ENCODE data around the gene STIM1.
"Not testable (repeated sequence)": the region's sequence is repeated elsewhere in the genome, so short reads cannot be mapped to it uniquely, and the experiment has no call there.

The STIM1 gene

GRCh38 chr11:3857628-3858027 is 2.2 kb downstream of the STIM1 start:
- peak overlapping the region; percentile 89 to 93 for H3K4me3 ChIP-seq
- no peaks in the 10 kb centered on the region for H3K36me3 ChIP-seq
- DNase-seq, result no peak
- no peak for TF ChIP-seq CTCF (IDR thresholded peaks at IDR 0.05)
- intact Hi-C loops (cut with DNase I; ENCODE audit: low total_unique reads), result loop anchor here (5.0 kb wide), 1 partner anchor 90 kb away; no protein-coding TSS in a partner anchor
- H3K4me1 ChIP-seq, result peaks cover 0 to 62% (median 51%) of the 10 kb centered on the region in 4 donors
- H3K27ac ChIP-seq, result peak overlapping the region; percentile 9 to 98
- H3K27me3 ChIP-seq, result no peaks in the 10 kb centered on the region
- no peaks in the 10 kb centered on the region for H3K9me3 ChIP-seq

- Histone ChIP-seq H3K4me3 (peak overlapping the region; percentile 9 to 27), H3K27ac (peak overlapping the region; percentile 39 to 98), H3K4me1 (peaks cover 0 to 59% (median 50%) of the 10 kb centered on the region in 4 donors), H3K9me3 (no peaks in the 10 kb centered on the region), H3K27me3 (no peaks in the 10 kb centered on the region), H3K36me3 (no peaks in the 10 kb centered on the region)
- DNase-seq, result peak; percentile 36 to 82
- TF ChIP-seq CTCF (IDR thresholded peaks at IDR 0.05), result no peak
- intact Hi-C loops (cut with DNase I; ENCODE audit: low total_unique reads), result loop anchor here (5.0 kb wide), 1 partner anchor 88 kb away; no protein-coding TSS in a partner anchor
Observed at GRCh38 chr11:3859373-3859881, 4.0 kb downstream of the STIM1 start.

GRCh38 chr11:3860375-3860774 is 4.9 kb downstream of the STIM1 start:
- peaks cover 0 to 64% (median 51%) of the 10 kb centered on the region in 4 donors for H3K4me1 ChIP-seq
- no peak for DNase-seq
- H3K27me3 ChIP-seq, result no peaks in the 10 kb centered on the region
- TF ChIP-seq CTCF (IDR thresholded peaks at IDR 0.05), result no peak
- no peaks in the 10 kb centered on the region for H3K36me3 ChIP-seq
- intact Hi-C loops (cut with DNase I; ENCODE audit: low total_unique reads), result no loop called here
- H3K27ac ChIP-seq, result peak overlapping the region; percentile 39 to 98
- no peaks in the 10 kb centered on the region for H3K9me3 ChIP-seq
- no peak overlapping the region for H3K4me3 ChIP-seq

GRCh38 chr11:3860898-3861393 is 5.5 kb downstream of the STIM1 start:
- H3K4me3 ChIP-seq, result not testable (repeated sequence)
- peak overlapping the region in 1 of 2 donors; percentile 98 for H3K27ac ChIP-seq

GRCh38 chr11:3861683-3862082 is 6.2 kb downstream of the STIM1 start:
- Histone ChIP-seq H3K4me1 (peaks cover 0 to 73% (median 59%) of the 10 kb centered on the region in 4 donors), H3K27ac (no peak overlapping the region), H3K4me3 (no peak overlapping the region), H3K36me3 (no peaks in the 10 kb centered on the region), H3K9me3 (no peaks in the 10 kb centered on the region), H3K27me3 (no peaks in the 10 kb centered on the region)
- intact Hi-C loops (cut with DNase I; ENCODE audit: low total_unique reads), result no loop called here
- TF ChIP-seq CTCF (IDR thresholded peaks at IDR 0.05), result no peak
- no peak for DNase-seq

More at GRCh38 chr11:3860898-3861393, 5.5 kb downstream of the STIM1 start:
- DNase-seq; H3K9me3 ChIP-seq; H3K27me3 ChIP-seq; intact Hi-C loops (cut with DNase I; ENCODE audit: low total_unique reads); H3K36me3 ChIP-seq: not testable (repeated sequence)
- peaks cover 0 to 69% (median 57%) of the 10 kb centered on the region in 4 donors for H3K4me1 ChIP-seq

GRCh38 chr11:3865388-3866193 is 10.1 kb downstream of the STIM1 start:
- DNase-seq, result no peak
- Histone ChIP-seq H3K4me1 (peaks cover 0 to 55% (median 36%) of the 10 kb centered on the region in 4 donors), H3K36me3 (no peaks in the 10 kb centered on the region), H3K4me3 (no peak overlapping the region), H3K27ac (peak overlapping the region; percentile 46 to 57), H3K27me3 (no peaks in the 10 kb centered on the region), H3K9me3 (no peaks in the 10 kb centered on the region)
- TF ChIP-seq CTCF (IDR thresholded peaks at IDR 0.05), result no peak
- intact Hi-C loops (cut with DNase I; ENCODE audit: low total_unique reads), result no loop called here
